GM11168 (cell line): ENCODE results near the gene PLCD3.

Experiments used
- in situ Hi-C: fragments of 300-500 bp; cut with MboI; formaldehyde crosslinking; loops from one replicate; pipeline ENCODE4 v1.12.0; 2022; ENCODE audit warnings: low sequenced_read_pairs; ENCODE audit not compliant: unreplicated experiment

Gene PLCD3

GRCh38 chr17:45123076-45123770, 9.1 kb downstream of the PLCD3 start:
- in situ Hi-C loops: no loop called here

GRCh38 chr17:45121055-45121454, 11.3 kb downstream of the PLCD3 start:
- in situ Hi-C loops: no loop called here

- in situ Hi-C loops: no loop called here
These were observed 11.8 kb downstream of the PLCD3 start for GRCh38 chr17:45120558-45120957.

DNA sequence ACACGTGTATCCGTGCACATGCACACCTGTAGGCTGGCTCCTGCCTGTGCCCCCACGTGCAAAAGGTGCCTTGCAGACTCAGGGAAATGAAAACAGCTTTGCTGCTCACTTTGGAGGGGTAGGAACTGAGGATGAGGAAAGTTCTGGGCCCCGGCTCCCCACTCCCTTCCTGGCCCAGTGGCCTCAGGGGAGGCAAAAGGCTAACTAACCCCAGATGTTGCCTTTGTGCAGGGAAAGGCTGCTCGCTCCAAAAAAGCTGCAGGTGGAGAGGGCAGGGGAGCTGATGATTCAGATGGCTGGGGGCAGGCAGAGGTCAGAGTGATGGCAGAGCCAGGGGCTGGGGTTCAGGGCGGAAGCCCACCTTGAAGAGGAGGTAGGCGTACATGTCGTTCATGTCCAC, 12.4 kb downstream of the PLCD3 start:
- in situ Hi-C loops: no loop called here

DNA sequence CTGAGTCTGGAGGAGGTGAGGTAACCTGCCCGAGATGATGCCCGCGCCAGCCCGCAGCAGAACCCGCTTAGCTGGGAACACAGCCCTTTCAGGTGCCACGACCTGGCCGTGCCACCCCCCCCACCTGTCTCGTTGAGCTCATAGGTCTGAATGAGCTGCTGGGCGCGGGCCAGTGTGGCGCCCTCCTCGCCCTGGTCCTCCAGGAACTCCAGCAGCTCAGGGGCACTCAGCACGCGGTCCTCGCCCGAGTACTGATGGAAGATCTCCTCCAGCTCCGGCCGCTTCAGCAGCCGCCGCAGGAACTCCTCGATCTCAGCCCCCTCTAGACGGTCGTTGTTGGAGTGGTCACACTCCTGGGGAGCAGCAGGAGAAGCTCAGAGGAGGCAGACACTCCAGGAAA, 13.6 kb downstream of the PLCD3 start:
- in situ Hi-C loops: no loop called here

DNA sequence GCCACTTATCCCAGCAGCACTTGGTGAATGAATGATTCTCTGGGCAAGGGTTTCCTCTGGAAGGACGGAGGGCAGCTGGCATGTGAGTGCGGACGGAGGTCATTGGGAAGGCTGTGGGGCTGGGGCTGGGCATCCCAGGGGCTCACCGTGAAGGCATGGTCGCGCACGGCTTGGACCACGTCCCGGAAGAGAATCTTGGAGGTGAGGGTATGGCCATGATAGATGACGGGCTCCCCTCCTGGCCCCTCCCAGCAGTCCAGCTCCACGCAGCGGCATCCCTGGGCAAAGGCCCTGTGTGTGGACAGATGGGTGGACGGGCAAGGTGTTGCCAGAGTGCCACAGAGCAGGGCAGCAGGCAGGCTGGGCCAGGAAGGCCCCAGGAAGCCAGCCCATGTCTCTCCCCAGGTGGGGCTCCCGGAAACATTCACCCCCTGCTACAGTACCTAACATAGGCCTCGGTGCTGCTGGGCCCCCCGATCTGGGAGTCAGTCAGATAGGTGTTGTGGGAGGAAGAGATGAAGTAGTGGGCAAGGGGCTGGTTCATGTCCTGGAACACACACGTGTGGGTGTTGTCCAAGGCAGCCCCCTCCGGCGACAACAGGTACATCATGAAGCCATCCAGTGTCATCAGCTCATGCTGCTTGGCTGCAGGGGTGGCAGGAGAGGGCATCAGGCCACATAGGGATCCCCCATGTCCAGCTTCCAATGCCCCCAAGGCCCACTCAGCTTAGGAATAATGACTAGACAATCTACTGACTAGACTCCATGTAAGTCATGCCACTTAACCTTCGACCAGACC, 14.3 kb downstream of the PLCD3 start:
- in situ Hi-C loops: no loop called here

GRCh38 chr17:45117334-45117733, 15.0 kb downstream of the PLCD3 start:
- in situ Hi-C loops: no loop called here

DNA sequence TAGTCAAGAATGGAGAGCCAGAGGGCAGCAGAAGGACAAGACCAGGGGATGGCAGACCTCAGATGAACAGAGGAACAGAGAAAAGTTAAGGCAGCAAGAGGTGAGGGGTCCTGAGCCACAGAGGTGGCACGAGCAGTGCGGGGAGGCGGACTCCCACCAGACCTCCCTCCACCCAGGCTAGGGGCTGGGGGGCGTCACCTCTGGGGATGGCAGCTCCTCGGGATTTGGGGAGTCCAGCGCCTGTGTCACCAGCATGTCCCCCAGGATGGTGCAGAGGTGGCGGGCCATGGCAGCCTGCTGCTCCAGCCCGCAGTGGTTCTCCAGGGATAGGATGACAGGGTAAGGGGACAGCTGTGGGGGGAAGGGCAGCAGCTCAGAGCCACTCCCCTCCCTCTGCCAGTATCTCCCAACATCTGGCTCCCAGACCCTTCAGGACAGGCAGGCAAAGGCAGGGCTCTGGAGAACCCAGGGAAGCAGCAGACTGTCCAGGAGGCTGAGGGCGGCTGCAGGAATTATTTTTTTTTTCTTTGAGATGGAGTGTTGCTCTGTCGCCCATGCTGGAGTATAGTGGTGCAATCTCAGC, 15.8 kb downstream of the PLCD3 start:
- in situ Hi-C loops: no loop called here

GRCh38 chr17:45115871-45116270, 16.4 kb downstream of the PLCD3 start:
- in situ Hi-C loops: no loop called here

DNA sequence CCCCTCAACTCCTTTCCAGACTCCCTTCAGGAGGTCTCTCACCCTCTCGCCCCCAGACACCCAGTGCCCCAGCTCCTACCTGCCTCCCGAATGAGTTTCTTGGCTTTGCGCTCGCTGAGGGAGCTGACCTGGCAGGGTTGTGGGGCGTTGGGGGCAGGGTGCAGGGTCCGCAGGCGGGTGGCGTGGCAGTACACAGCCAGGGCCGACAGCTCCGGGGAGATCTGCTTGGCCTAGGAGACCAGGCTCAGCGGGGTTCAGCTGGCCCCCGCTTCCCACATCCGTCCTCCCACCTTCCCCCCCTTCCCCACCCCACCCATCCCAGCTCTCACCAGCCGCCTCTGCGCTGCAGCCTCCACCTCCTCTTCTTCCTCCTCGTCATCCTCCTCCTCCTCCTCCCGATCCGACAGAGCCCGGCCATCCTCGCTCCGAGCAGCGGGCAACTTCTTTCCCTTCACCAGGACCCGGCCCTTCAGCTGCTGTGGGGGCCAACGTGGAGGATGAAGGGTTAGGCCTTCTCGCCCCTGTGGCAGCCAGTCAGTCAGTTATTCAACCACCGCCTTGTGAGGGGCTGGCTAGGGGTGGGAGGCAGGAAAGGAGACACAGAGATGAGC, 17.2 kb downstream of the PLCD3 start:
- in situ Hi-C loops: no loop called here

GRCh38 chr17:45114117-45114932, 18.0 kb downstream of the PLCD3 start:
- in situ Hi-C loops: no loop called here

DNA sequence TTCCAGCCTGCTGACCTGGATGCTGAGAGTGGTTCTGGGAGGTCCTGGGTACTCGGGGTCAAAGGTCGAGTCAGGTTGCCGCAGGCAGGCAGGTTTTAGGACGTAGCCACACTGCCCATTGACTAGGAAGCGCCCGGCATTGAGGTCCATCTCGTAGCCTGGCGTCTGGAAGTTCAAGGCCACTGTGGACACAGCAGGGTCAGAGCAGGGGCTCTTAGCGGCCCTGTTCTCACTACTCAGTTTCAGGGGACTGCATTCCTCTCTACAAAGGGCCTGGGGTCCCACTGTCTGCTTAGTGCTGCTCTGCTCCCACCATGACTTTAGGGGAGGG, 18.9 kb downstream of the PLCD3 start:
- in situ Hi-C loops: no loop called here

DNA sequence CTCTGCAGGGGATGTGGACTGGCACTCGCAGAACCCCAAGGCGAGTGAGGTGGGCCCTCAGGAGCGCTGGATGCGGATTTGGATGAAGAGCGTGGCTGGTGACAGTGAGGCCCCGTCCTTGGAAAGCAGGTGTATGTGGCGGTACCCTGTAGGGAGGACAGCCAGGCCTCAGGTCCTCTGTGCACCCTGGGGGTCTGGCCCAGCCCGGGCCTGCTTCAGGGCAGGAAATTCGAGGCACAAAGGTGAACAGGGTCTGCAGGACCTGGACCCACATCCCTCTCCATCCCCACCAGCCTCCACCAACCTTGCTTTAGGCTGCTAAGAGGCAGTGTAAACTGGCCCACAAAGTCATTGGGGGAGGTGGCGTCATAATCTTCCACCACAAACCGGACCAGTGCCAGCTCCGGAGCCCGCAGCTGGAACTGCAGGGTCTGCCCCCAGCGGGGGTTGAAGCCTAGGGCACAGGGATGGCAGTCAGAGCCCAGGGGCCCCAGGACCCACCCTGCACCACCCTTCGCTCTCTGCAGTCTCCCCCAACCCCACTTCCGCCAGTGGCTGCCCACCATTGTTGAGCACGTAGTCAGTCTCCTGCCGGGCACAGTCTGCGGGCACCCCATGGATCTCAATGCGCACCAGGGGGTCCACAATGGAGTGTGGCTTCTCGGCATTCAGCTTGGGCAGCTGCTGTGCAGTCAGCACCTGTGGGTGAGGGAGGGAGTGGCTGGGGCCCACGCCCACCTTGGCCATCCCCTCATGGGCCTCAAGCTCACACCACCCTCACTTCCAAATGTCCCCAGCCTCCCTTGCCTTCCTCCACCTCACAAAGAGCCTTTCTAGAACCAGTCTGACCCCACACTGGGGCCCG, 19.5 kb downstream of the PLCD3 start:
- in situ Hi-C loops: no loop called here

DNA sequence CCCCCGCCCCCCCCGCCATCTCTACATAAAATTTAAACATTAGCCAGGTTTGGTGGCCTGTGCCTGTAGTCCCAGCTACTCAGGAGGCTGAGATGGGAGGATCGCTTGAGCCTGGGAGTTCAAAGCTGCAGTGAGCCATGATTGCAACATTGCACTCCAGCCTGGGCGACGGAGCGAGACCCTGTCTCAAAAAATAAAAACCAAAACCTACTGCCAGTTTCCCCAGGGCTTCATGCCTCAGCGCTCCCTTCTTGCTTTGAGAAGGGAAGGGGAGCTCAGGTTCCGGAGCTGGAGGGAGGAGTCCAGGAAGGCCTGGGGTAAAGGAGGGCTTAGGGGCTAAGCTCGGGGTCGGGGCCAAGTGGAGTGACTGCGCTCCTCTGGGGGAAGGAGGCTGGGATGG, 20.5 kb downstream of the PLCD3 start:
- in situ Hi-C loops: no loop called here

GRCh38 chr17:45110676-45111611, 21.4 kb downstream of the PLCD3 start:
- in situ Hi-C loops: no loop called here

GRCh38 chr17:45108595-45109521, 23.5 kb downstream of the PLCD3 start:
- in situ Hi-C loops: no loop called here

- in situ Hi-C loops: no loop called here
These were observed 24.3 kb downstream of the PLCD3 start for GRCh38 chr17:45108051-45108450.
